Upper lobe of left lung (tissue), 6 donors: ENCODE measurements around the gene RNASE13. TPM values are rescaled to one million over a fixed set of nuclear protein-coding genes. Genes with fewer than 3 reads are reported as not detected.
A peak's percentile ranks its signal among the peaks of the same experiment; 100 is the strongest.

Experiments
- ATAC-seq, 2 donors: fragments of 200-7000 bp; cut with Tn5 transposase; one replicate each; pipeline ENCODE4 v1.9.1; 2022; ENCODE audit warnings: mild to moderate bottlenecking in 2 of 2, moderate library complexity in 2 of 2; ENCODE audit not compliant: low FRiP score in 2 of 2
- DNase-seq, 2 donors: peaks; one replicate each; pipeline ENCODE4 v3.0.0-alpha.2; 2019 to 2020
- H3K27ac ChIP-seq, 4 donors: fragments of 200-600 bp; sonication (generic); one replicate each; pipeline ENCODE4 v1.5.1; 2016 to 2019
- H3K27me3 ChIP-seq, 4 donors: fragments of 200-600 bp; sonication (generic); one replicate each; pipeline ENCODE4 v1.5.1; 2017 to 2019
- H3K36me3 ChIP-seq, 4 donors: fragments of 200-600 bp; sonication (generic); one replicate each; pipeline ENCODE4 v1.5.1; 2016 to 2019
- H3K4me1 ChIP-seq, 4 donors: fragments of 200-600 bp; sonication (generic); one replicate each; pipeline ENCODE4 v1.5.1; 2018 to 2019
- H3K4me3 ChIP-seq, 4 donors: fragments of 200-600 bp; sonication (generic); one replicate each; pipeline ENCODE4 v1.5.1; 2017 to 2019; ENCODE audit warnings: mild to moderate bottlenecking in 2 of 4, moderate library complexity in 1 of 4
- H3K9me3 ChIP-seq, 4 donors: fragments of 200-600 bp; sonication (generic); one replicate each; pipeline ENCODE4 v1.5.1; 2018 to 2019
- EP300 ChIP-seq, 4 donors: sonication (generic); formaldehyde crosslinking; IDR thresholded peaks; one replicate each; pipeline ENCODE4 v1.5.1; 2017; ENCODE audit warnings: antibody characterized with exemption in 4 of 4, control low read depth in 2 of 4
- POLR2A ChIP-seq, 4 donors: fragments of 450-650 bp; IDR thresholded peaks; one replicate each; pipeline ENCODE4 v1.5.1; 2016 to 2017; ENCODE audit warnings: antibody characterized with exemption in 4 of 4, mild to moderate bottlenecking in 2 of 4
- POLR2AphosphoS5 ChIP-seq, 2 donors: sonication (generic); formaldehyde crosslinking; IDR thresholded peaks; one replicate each; pipeline ENCODE4 v1.5.1; 2017; ENCODE audit warnings: antibody characterized with exemption in 2 of 2
- WGBS, 2 donors: methylation state at CpG; one replicate each; pipeline ENCODE4 v1.1.5; 2017 to 2018; 5-methylcytosine and 5-hydroxymethylcytosine counted together
- total RNA-seq, 6 donors: library from RNA; depleted of rRNA in 4 of 6; stranded (reverse); fragments of >200 nt in 4 of 6; gene quantifications; one replicate each; pipeline versions ENCODE4 v1.1.0 to v1.2.1, GENCODE V29; 2016 to 2021
- TF ChIP-seq, protein P1 (sequence below), 6 experiments: fragments of 450-650 bp in 4 of 6; fragments of 200-600 bp in 2 of 6; sonication (generic) in 2 of 6; IDR thresholded peaks; one replicate each; pipeline ENCODE4 v1.5.1; 2016 to 2019; ENCODE audit warnings: antibody characterized with exemption in 6 of 6
- donor health status: DM: no; HTN: no; CAD: no; lungs with moderate emphysema.
- donor health status: DM: no; HTN: yes; CAD: no; lungs with severe emphysema.

RNASE13 gene
- total RNA-seq, 6 donors from 2014 or later = not detected

GRCh38 chr14:21068521-21069387 is 34.1 kb upstream of the RNASE13 start:
- DNase-seq (peak; percentile 67 to 79), ATAC-seq (peak; percentile 46 to 63)
- TF ChIP-seq EP300 (IDR thresholded peaks at IDR 0.05) = no peak
- TF ChIP-seq, protein P1, sequence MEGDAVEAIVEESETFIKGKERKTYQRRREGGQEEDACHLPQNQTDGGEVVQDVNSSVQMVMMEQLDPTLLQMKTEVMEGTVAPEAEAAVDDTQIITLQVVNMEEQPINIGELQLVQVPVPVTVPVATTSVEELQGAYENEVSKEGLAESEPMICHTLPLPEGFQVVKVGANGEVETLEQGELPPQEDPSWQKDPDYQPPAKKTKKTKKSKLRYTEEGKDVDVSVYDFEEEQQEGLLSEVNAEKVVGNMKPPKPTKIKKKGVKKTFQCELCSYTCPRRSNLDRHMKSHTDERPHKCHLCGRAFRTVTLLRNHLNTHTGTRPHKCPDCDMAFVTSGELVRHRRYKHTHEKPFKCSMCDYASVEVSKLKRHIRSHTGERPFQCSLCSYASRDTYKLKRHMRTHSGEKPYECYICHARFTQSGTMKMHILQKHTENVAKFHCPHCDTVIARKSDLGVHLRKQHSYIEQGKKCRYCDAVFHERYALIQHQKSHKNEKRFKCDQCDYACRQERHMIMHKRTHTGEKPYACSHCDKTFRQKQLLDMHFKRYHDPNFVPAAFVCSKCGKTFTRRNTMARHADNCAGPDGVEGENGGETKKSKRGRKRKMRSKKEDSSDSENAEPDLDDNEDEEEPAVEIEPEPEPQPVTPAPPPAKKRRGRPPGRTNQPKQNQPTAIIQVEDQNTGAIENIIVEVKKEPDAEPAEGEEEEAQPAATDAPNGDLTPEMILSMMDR (IDR thresholded peaks at IDR 0.05) = peak; percentile 41 to 68 (median 58)
- peak overlapping the region; percentile 45 to 84 (median 76) for H3K4me3 ChIP-seq
- peaks cover 31 to 46% (median 40%) of the 10 kb centered on the region in 4 donors for H3K4me1 ChIP-seq
- H3K27me3 ChIP-seq = no peaks in the 10 kb centered on the region
- H3K36me3 ChIP-seq = peaks cover 0 to 9% (median 0%) of the 10 kb centered on the region in 4 donors
- H3K9me3 ChIP-seq = no peaks in the 10 kb centered on the region
- WGBS, 2 donors = 5 to 8% methylated on average over 27 to 45 of the region's 45 CpGs
- peak overlapping the region; percentile 86 to 96 (median 92) for H3K27ac ChIP-seq

DNA sequence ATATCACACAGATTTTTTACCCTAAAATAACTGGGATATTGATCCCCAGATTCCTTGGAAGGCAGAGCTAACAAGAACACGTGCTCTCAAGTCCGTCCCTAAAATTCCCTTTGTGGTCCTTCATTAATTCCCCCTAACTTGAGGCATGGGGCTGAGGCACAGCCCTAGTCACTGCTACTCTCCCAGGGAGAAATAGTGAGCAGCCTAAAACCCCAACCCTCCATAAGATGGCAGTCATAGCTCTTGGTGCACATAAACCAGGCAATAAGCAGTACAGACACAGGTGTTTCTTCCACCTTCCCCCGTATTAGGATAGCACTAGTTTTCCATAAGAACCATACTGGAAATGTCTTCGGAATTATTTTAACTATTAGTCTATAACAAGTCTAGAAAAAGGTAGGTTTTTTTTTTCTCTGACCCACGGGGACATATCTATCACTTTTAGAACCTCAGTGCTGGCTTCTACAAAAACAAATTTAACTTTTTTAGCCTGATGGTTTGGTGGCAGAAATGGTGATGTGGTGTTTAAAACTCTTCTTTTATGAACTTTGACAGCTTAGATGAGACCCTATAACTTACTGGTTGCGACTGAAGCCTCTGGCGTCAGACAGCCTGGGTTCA is 32.4 kb upstream of the RNASE13 start:
- no peak for ATAC-seq
- Histone ChIP-seq H3K27me3 (no peaks in the 10 kb centered on the region), H3K9me3 (no peaks in the 10 kb centered on the region), H3K4me1 (peaks cover 28 to 38% (median 30%) of the 10 kb centered on the region in 4 donors), H3K27ac (no peak overlapping the region), H3K36me3 (no peaks in the 10 kb centered on the region), H3K4me3 (no peak overlapping the region)
- no peak for DNase-seq
- 83 to 84% methylated on average over 7 of the region's 7 CpGs for WGBS, 2 donors
- TF ChIP-seq, protein P1 (IDR thresholded peaks at IDR 0.05) = no peak
- TF ChIP-seq POLR2A (IDR thresholded peaks at IDR 0.05) (no peak), EP300 (IDR thresholded peaks at IDR 0.05) (no peak), POLR2AphosphoS5 (IDR thresholded peaks at IDR 0.05) (no peak)

DNA sequence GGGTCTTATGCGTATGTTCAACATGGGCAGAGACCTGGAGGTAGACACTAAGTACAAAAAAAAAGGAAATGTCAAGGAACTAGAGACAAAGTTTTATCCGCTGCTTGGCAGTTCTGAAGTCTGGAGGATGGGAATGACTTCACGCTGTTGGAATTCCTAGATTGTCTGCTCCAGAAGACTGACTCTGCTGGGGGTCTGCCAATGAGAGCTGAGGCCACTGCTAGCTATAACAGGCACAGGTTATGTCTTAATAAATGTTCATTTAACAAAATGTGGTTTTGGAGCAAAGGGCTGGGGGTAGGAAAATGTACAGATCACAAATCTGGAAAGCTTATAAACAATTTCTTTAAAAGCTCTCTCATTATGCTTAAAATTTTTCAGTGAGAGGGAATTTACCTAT is 28.9 kb upstream of the RNASE13 start:
- DNase-seq = no peak
- peaks cover under 1 to 3% (median 2%) of the 10 kb centered on the region in 4 donors for H3K4me1 ChIP-seq
- no peaks in the 10 kb centered on the region for H3K36me3 ChIP-seq
- 65 to 79% methylated on average over 3 of the region's 3 CpGs for WGBS, 2 donors
- ATAC-seq = peak in 1 of 2 donors; percentile 64
- H3K9me3 ChIP-seq = no peaks in the 10 kb centered on the region
- H3K27ac ChIP-seq = no peak overlapping the region
- H3K27me3 ChIP-seq = no peaks in the 10 kb centered on the region
- TF ChIP-seq, protein P1 (IDR thresholded peaks at IDR 0.05) = no peak
- TF ChIP-seq POLR2AphosphoS5 (IDR thresholded peaks at IDR 0.05) (no peak), POLR2A (IDR thresholded peaks at IDR 0.05) (no peak), EP300 (IDR thresholded peaks at IDR 0.05) (no peak)
- no peak overlapping the region for H3K4me3 ChIP-seq

DNA sequence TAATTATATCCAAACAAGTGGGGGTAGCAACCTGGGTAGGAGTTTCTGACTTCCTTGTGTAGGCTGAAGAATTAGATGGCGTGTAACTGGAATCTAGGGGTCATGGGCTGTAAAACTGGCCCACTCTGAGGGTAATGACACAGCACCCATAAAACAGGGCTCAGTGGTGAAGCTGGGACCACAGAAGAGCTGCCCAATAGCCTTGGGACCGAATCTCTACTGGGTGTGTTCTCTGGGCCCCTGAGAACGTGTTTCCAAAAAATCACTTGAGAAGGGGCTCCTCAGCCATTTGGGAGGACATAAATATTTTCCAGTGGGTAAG is 26.7 kb upstream of the RNASE13 start:
- Histone ChIP-seq H3K4me3 (no peak overlapping the region), H3K27me3 (no peaks in the 10 kb centered on the region), H3K36me3 (no peaks in the 10 kb centered on the region), H3K9me3 (no peaks in the 10 kb centered on the region), H3K27ac (no peak overlapping the region), H3K4me1 (peaks cover 0 to 2% (median 0%) of the 10 kb centered on the region in 4 donors)
- 88 to 90% methylated on average over 3 of the region's 3 CpGs for WGBS, 2 donors
- ATAC-seq = no peak
- no peak for DNase-seq
- TF ChIP-seq, protein P1 (IDR thresholded peaks at IDR 0.05) = no peak
- no peak for TF ChIP-seq EP300 (IDR thresholded peaks at IDR 0.05)
- no peak for TF ChIP-seq POLR2A (IDR thresholded peaks at IDR 0.05)
- no peak for TF ChIP-seq POLR2AphosphoS5 (IDR thresholded peaks at IDR 0.05)
